H1 (cell line): Measurements from ENCODE around the gene SH2D7. TPM values are rescaled to one million over a fixed set of nuclear protein-coding genes. Genes with fewer than 3 reads are reported as not detected.

Experiments used
- CHD1 ChIP-seq: IDR thresholded peaks from 2 replicates; pipeline ENCODE4 v1.6.1; 2012; ENCODE audit warnings: low read depth, low read length, improper control_type of control experiment
- CTBP2 ChIP-seq: IDR thresholded peaks from 2 replicates; pipeline ENCODE4 v1.7.0; 2011; ENCODE audit warnings: borderline replicate concordance, mild to moderate bottlenecking, moderate library complexity, mixed read lengths, low read length; ENCODE audit not compliant: insufficient read depth, insufficient read length
- KDM5A ChIP-seq: fragments of 200-600 bp; IDR thresholded peaks from 2 replicates; pipeline ENCODE4 v1.7.1; 2012; ENCODE audit warnings: mild to moderate bottlenecking, low read length, inconsistent platforms, mixed read lengths
- RAD21 ChIP-seq, 2 experiments: IDR thresholded peaks in 1 of 2; conservative IDR thresholded peaks in 1 of 2; 2 replicates each; pipeline ENCODE4 v1.6.1; 2011; ENCODE audit warnings: low read depth in 2 of 2, low read length in 2 of 2, improper control_type of control experiment in 1 of 2, inconsistent platforms in 1 of 2, mild to moderate bottlenecking in 1 of 2, moderate library complexity in 1 of 2
- RBBP5 ChIP-seq: IDR thresholded peaks from 2 replicates; pipeline ENCODE4 v1.7.1; 2012; ENCODE audit warnings: low read depth, mild to moderate bottlenecking, inconsistent platforms, low read length, moderate library complexity, borderline replicate concordance
- SAP30 ChIP-seq: fragments of 300-600 bp; sonication (generic); IDR thresholded peaks from 2 replicates; pipeline ENCODE4 v1.7.1; 2012; ENCODE audit warnings: low read length, moderate library complexity, mild to moderate bottlenecking, inconsistent platforms; ENCODE audit not compliant: insufficient read depth, insufficient replicate concordance
- polyA plus RNA-seq, 7 experiments: library from polyadenylated mRNA; depleted of rRNA in 3 of 7; stranded (reverse) in 5 of 7; unstranded in 2 of 7; fragments of >200 nt in 5 of 7; fragments of 200-250 nt in 2 of 7; gene quantifications; 1 replicate in 5 of 7; 2 replicates in 1 of 7; 4 replicates in 1 of 7; pipeline versions ENCODE4 v1.2.1 to v1.2.3, GENCODE V29; 2011 to 2013; ENCODE audit warnings: missing spikeins in 2 of 7, mixed read lengths in 2 of 7
- total RNA-seq: library from RNA; stranded (reverse); fragmentation: NEBNext Ultra II Directional; extraction: Animal tissue kit (Norgen Biotek cat#: 25700); gene quantifications from 2 replicates; pipeline ENCODE4 v1.2.1, GENCODE V29; 2021
- TF ChIP-seq, protein P1 (sequence below): fragments of 300-600 bp; sonication (generic); IDR thresholded peaks from 2 replicates; pipeline ENCODE4 v1.7.1; 2012; ENCODE audit warnings: low read length, moderate library complexity, mild to moderate bottlenecking, inconsistent platforms; ENCODE audit not compliant: insufficient replicate concordance
- TF ChIP-seq, protein P2 (sequence below): IDR thresholded peaks from 2 replicates; pipeline ENCODE4 v1.6.1; 2012; ENCODE audit warnings: low read length, inconsistent platforms
- TF ChIP-seq, protein P3 (sequence below): IDR thresholded peaks from 2 replicates; pipeline ENCODE4 v1.6.1; 2012; ENCODE audit warnings: inconsistent platforms

SH2D7 gene
- total and polyA plus RNA-seq, 2 of the 8 experiments (the other 6 are each of a cell fraction or from before 2014, with no cell fraction given) = not detected

- TF ChIP-seq, protein P1, sequence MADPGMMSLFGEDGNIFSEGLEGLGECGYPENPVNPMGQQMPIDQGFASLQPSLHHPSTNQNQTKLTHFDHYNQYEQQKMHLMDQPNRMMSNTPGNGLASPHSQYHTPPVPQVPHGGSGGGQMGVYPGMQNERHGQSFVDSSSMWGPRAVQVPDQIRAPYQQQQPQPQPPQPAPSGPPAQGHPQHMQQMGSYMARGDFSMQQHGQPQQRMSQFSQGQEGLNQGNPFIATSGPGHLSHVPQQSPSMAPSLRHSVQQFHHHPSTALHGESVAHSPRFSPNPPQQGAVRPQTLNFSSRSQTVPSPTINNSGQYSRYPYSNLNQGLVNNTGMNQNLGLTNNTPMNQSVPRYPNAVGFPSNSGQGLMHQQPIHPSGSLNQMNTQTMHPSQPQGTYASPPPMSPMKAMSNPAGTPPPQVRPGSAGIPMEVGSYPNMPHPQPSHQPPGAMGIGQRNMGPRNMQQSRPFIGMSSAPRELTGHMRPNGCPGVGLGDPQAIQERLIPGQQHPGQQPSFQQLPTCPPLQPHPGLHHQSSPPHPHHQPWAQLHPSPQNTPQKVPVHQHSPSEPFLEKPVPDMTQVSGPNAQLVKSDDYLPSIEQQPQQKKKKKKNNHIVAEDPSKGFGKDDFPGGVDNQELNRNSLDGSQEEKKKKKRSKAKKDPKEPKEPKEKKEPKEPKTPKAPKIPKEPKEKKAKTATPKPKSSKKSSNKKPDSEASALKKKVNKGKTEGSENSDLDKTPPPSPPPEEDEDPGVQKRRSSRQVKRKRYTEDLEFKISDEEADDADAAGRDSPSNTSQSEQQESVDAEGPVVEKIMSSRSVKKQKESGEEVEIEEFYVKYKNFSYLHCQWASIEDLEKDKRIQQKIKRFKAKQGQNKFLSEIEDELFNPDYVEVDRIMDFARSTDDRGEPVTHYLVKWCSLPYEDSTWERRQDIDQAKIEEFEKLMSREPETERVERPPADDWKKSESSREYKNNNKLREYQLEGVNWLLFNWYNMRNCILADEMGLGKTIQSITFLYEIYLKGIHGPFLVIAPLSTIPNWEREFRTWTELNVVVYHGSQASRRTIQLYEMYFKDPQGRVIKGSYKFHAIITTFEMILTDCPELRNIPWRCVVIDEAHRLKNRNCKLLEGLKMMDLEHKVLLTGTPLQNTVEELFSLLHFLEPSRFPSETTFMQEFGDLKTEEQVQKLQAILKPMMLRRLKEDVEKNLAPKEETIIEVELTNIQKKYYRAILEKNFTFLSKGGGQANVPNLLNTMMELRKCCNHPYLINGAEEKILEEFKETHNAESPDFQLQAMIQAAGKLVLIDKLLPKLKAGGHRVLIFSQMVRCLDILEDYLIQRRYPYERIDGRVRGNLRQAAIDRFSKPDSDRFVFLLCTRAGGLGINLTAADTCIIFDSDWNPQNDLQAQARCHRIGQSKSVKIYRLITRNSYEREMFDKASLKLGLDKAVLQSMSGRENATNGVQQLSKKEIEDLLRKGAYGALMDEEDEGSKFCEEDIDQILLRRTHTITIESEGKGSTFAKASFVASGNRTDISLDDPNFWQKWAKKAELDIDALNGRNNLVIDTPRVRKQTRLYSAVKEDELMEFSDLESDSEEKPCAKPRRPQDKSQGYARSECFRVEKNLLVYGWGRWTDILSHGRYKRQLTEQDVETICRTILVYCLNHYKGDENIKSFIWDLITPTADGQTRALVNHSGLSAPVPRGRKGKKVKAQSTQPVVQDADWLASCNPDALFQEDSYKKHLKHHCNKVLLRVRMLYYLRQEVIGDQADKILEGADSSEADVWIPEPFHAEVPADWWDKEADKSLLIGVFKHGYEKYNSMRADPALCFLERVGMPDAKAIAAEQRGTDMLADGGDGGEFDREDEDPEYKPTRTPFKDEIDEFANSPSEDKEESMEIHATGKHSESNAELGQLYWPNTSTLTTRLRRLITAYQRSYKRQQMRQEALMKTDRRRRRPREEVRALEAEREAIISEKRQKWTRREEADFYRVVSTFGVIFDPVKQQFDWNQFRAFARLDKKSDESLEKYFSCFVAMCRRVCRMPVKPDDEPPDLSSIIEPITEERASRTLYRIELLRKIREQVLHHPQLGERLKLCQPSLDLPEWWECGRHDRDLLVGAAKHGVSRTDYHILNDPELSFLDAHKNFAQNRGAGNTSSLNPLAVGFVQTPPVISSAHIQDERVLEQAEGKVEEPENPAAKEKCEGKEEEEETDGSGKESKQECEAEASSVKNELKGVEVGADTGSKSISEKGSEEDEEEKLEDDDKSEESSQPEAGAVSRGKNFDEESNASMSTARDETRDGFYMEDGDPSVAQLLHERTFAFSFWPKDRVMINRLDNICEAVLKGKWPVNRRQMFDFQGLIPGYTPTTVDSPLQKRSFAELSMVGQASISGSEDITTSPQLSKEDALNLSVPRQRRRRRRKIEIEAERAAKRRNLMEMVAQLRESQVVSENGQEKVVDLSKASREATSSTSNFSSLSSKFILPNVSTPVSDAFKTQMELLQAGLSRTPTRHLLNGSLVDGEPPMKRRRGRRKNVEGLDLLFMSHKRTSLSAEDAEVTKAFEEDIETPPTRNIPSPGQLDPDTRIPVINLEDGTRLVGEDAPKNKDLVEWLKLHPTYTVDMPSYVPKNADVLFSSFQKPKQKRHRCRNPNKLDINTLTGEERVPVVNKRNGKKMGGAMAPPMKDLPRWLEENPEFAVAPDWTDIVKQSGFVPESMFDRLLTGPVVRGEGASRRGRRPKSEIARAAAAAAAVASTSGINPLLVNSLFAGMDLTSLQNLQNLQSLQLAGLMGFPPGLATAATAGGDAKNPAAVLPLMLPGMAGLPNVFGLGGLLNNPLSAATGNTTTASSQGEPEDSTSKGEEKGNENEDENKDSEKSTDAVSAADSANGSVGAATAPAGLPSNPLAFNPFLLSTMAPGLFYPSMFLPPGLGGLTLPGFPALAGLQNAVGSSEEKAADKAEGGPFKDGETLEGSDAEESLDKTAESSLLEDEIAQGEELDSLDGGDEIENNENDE = no peak
- TF ChIP-seq RAD21 (IDR thresholded peaks at IDR 0.05 in 1 of 2, conservative IDR thresholded peaks at IDR 0.05 in 1 of 2; ENCODE audit: low read depth in 2 of 2, low read length in 2 of 2) (no peak), KDM5A (no peak), RBBP5 (no peak), SAP30 (no peak), CHD1 (no peak), CTBP2 (no peak)
- TF ChIP-seq, protein P2, sequence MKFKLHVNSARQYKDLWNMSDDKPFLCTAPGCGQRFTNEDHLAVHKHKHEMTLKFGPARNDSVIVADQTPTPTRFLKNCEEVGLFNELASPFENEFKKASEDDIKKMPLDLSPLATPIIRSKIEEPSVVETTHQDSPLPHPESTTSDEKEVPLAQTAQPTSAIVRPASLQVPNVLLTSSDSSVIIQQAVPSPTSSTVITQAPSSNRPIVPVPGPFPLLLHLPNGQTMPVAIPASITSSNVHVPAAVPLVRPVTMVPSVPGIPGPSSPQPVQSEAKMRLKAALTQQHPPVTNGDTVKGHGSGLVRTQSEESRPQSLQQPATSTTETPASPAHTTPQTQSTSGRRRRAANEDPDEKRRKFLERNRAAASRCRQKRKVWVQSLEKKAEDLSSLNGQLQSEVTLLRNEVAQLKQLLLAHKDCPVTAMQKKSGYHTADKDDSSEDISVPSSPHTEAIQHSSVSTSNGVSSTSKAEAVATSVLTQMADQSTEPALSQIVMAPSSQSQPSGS = no peak
- TF ChIP-seq, protein P3, sequence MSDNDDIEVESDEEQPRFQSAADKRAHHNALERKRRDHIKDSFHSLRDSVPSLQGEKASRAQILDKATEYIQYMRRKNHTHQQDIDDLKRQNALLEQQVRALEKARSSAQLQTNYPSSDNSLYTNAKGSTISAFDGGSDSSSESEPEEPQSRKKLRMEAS = no peak
Observed at GRCh38 chr15:78112551-78112950, 20.2 kb downstream of the SH2D7 start (continued).
